Smooth muscle cell (in vitro differentiated cells): ENCODE results near the gene CSNK1G2. TPM values are rescaled to one million over a fixed set of nuclear protein-coding genes. Genes with fewer than 3 reads are reported as not detected.

ENCODE experiments used
- DNase-seq: peaks from one replicate; lab custom pipeline; 2025; ENCODE audit not compliant: unreplicated experiment; lab: John Stamatoyannopoulos, UW
- H2AFZ ChIP-seq: fragments of 200-600 bp; sonication (generic); 2 replicates; pipeline ENCODE4 v1.6.0; 2016; ENCODE audit warnings: antibody characterized with exemption, low read depth, mild to moderate bottlenecking
- H3F3A ChIP-seq: fragments of 200-600 bp; sonication (generic); 2 replicates; pipeline ENCODE4 v1.6.0; 2017; ENCODE audit warnings: antibody characterized with exemption, low read depth
- H3K27ac ChIP-seq: fragments of 200-600 bp; sonication (generic); 2 replicates; pipeline ENCODE4 v1.5.1; 2016; ENCODE audit warnings: low read depth, mild to moderate bottlenecking
- H3K27me3 ChIP-seq: fragments of 200-600 bp; sonication (generic); 2 replicates; pipeline ENCODE4 v1.6.1; 2016; ENCODE audit warnings: low read depth, mild to moderate bottlenecking
- H3K36me3 ChIP-seq: fragments of 200-600 bp; sonication (generic); 2 replicates; pipeline ENCODE4 v1.5.1; 2016; ENCODE audit warnings: low read depth
- H3K4me1 ChIP-seq: fragments of 200-600 bp; sonication (generic); 2 replicates; pipeline ENCODE4 v1.5.1; 2016; ENCODE audit warnings: low read depth
- H3K4me2 ChIP-seq: fragments of 200-600 bp; sonication (generic); 2 replicates; pipeline ENCODE4 v1.6.0; 2016; ENCODE audit warnings: mild to moderate bottlenecking
- H3K4me3 ChIP-seq: fragments of 200-600 bp; sonication (generic); 2 replicates; pipeline ENCODE4 v1.5.1; 2016; ENCODE audit warnings: mild to moderate bottlenecking
- H3K79me2 ChIP-seq: fragments of 200-600 bp; sonication (generic); 2 replicates; pipeline ENCODE4 v1.6.0; 2016; ENCODE audit warnings: low read depth, mild to moderate bottlenecking
- H3K9ac ChIP-seq: fragments of 200-600 bp; sonication (generic); 2 replicates; pipeline ENCODE4 v1.6.0; 2016; ENCODE audit warnings: low read depth
- H3K9me3 ChIP-seq: fragments of 200-600 bp; sonication (generic); replicated peaks from 2 replicates; pipeline ENCODE4 v1.5.1; 2016; ENCODE audit warnings: low read depth
- H4K20me1 ChIP-seq: fragments of 200-600 bp; sonication (generic); 2 replicates; pipeline ENCODE4 v1.6.0; 2016; ENCODE audit warnings: low read depth
- CTCF ChIP-seq: fragments of 200-600 bp; sonication (generic); IDR thresholded peaks from 2 replicates; pipeline ENCODE4 v1.5.1; 2017; ENCODE audit warnings: borderline replicate concordance, mild to moderate bottlenecking, antibody characterized with exemption; ENCODE audit not compliant: insufficient read depth, poor library complexity, severe bottlenecking
- WGBS: methylation state at CpG from one replicate; pipeline ENCODE4 v1.1.7; 2016; ENCODE audit warnings: low lambda C conversion rate; 5-methylcytosine and 5-hydroxymethylcytosine counted together
- polyA plus RNA-seq: library from polyadenylated mRNA; unstranded; fragments of >200 nt; fragmentation: Nextera tagmentation; extraction: Ambion mirVana; gene quantifications from 2 replicates; pipeline ENCODE4 v1.2.1, GENCODE V29; 2016
- total RNA-seq: library from RNA; depleted of rRNA; stranded (reverse); fragments of >200 nt; gene quantifications from 2 replicates; pipeline ENCODE4 v1.2.3, GENCODE V29; 2014

CSNK1G2 gene
- total and polyA plus RNA-seq, 2 experiments from 2014 or later = 53.5 to 74.9 TPM

GRCh38 chr19:1959928-1960589 is 19.1 kb downstream of the CSNK1G2 start:
- peaks cover 95% of the 10 kb centered on the region for H4K20me1 ChIP-seq
- H3K4me3 ChIP-seq = no peak overlapping the region
- 98% methylated on average over 30 of the region's 32 CpGs for WGBS
- no peaks in the 10 kb centered on the region for H3K27me3 ChIP-seq
- H3K9me3 ChIP-seq = no peaks in the 10 kb centered on the region
- no peaks in the 10 kb centered on the region for H3F3A ChIP-seq
- no peak overlapping the region for H3K4me2 ChIP-seq
- DNase-seq = no peak
- no peaks in the 10 kb centered on the region for H3K4me1 ChIP-seq
- H3K27ac ChIP-seq = no peak overlapping the region
- TF ChIP-seq CTCF = no peak
- H3K36me3 ChIP-seq = no peaks in the 10 kb centered on the region
- H3K79me2 ChIP-seq = peaks cover 74% of the 10 kb centered on the region
- H3K9ac ChIP-seq = no peak overlapping the region
- no peak overlapping the region for H2AFZ ChIP-seq

- Histone ChIP-seq H3K4me1 (no peaks in the 10 kb centered on the region), H3F3A (no peaks in the 10 kb centered on the region), H3K4me2 (no peak overlapping the region), H3K9me3 (no peaks in the 10 kb centered on the region), H3K27me3 (no peaks in the 10 kb centered on the region), H4K20me1 (peaks cover 95% of the 10 kb centered on the region), H2AFZ (no peak overlapping the region), H3K27ac (no peak overlapping the region), H3K79me2 (peaks cover 67% of the 10 kb centered on the region), H3K9ac (no peak overlapping the region), H3K36me3 (no peaks in the 10 kb centered on the region), H3K4me3 (no peak overlapping the region)
- no peak for TF ChIP-seq CTCF
- 95% methylated on average over 39 of the region's 42 CpGs for WGBS
- no peak for DNase-seq
Observed at GRCh38 chr19:1961000-1961883, 20.3 kb downstream of the CSNK1G2 start.

- H4K20me1 ChIP-seq = peaks cover 94% of the 10 kb centered on the region
- no peak for DNase-seq
- no peak overlapping the region for H3K4me3 ChIP-seq
- H3F3A ChIP-seq = no peaks in the 10 kb centered on the region
- no peaks in the 10 kb centered on the region for H3K27me3 ChIP-seq
- no peaks in the 10 kb centered on the region for H3K4me1 ChIP-seq
- H3K9me3 ChIP-seq = no peaks in the 10 kb centered on the region
- no peak for TF ChIP-seq CTCF
- H3K4me2 ChIP-seq = no peak overlapping the region
- H3K36me3 ChIP-seq = no peaks in the 10 kb centered on the region
- H3K79me2 ChIP-seq = peaks cover 65% of the 10 kb centered on the region
- H3K27ac ChIP-seq = no peak overlapping the region
- over 99% methylated on average over 23 of the region's 23 CpGs for WGBS
- H2AFZ ChIP-seq = no peak overlapping the region
- H3K9ac ChIP-seq = no peak overlapping the region
Observed at GRCh38 chr19:1962674-1963073, 21.7 kb downstream of the CSNK1G2 start.
